Medulla oblongata (tissue), 1 donor: ENCODE data around the gene HOXA11.

Experiments
- DNase-seq: peaks from one replicate; pipeline ENCODE4 v3.0.0-alpha.2; 2015; ENCODE audit errors: extremely low spot score

HOXA11 gene

GRCh38 chr7:27169658-27170425 lies 15.2 kb downstream of the HOXA11 start:
- DNase-seq: no peak

- no peak for DNase-seq
Measured at GRCh38 chr7:27168265-27168947, 16.6 kb downstream of the HOXA11 start.

- DNase-seq: no peak
Measured at GRCh38 chr7:27167916-27168264, 17.1 kb downstream of the HOXA11 start.

- no peak for DNase-seq
Measured at GRCh38 chr7:27166531-27167505, 18.2 kb downstream of the HOXA11 start.

- DNase-seq: no peak
Measured at GRCh38 chr7:27165996-27166530, 19.0 kb downstream of the HOXA11 start.

- no peak for DNase-seq
Measured at GRCh38 chr7:27165089-27165995, 19.7 kb downstream of the HOXA11 start, which contains the start of gene HOXA9. TSS of gene HOXA9 (minus strand) at chr7:27165537. CDS start at chr7:27165457, 80 bp downstream.

GRCh38 chr7:27164367-27165088 lies 20.5 kb downstream of the HOXA11 start:
- no peak for DNase-seq

- no peak for DNase-seq
Measured at GRCh38 chr7:27164045-27164366, 21.0 kb downstream of the HOXA11 start.

- DNase-seq: no peak
Measured at GRCh38 chr7:27163288-27164044, 21.6 kb downstream of the HOXA11 start.

GRCh38 chr7:27162561-27163287 lies 22.3 kb downstream of the HOXA11 start:
- DNase-seq: no peak

GRCh38 chr7:27161721-27162560 lies 23.1 kb downstream of the HOXA11 start:
- DNase-seq: no peak

GRCh38 chr7:27161214-27161720 lies 23.8 kb downstream of the HOXA11 start:
- peak; percentile 53 for DNase-seq

GRCh38 chr7:27160546-27161213 lies 24.4 kb downstream of the HOXA11 start:
- peak; percentile 88 for DNase-seq

- DNase-seq: no peak
Measured at GRCh38 chr7:27160145-27160545, 24.9 kb downstream of the HOXA11 start.

- DNase-seq: no peak
Measured at GRCh38 chr7:27159266-27160144, 25.5 kb downstream of the HOXA11 start.
